Chondrocyte (in vitro differentiated cells): Measurements from ENCODE around the gene KCNF1. TPM values are rescaled to one million over a fixed set of nuclear protein-coding genes. Genes with fewer than 3 reads are reported as not detected.
A peak's percentile ranks its signal among the peaks of the same experiment; 100 is the strongest.

Experiments
- DNase-seq: peaks from one replicate; pipeline ENCODE4 v3.0.0; 2021; ENCODE audit warnings: mixed read lengths, low spot score
- H3K27ac Mint-ChIP-seq: one replicate; pipeline ENCODE4 v1.8.0; 2021; ENCODE audit warnings: mild to moderate bottlenecking, moderate library complexity, mixed read lengths; ENCODE audit not compliant: unreplicated experiment
- H3K27me3 Mint-ChIP-seq: 2 replicates; pipeline ENCODE4 v1.8.0; 2021; ENCODE audit warnings: low read depth, mixed read lengths
- H3K36me3 Mint-ChIP-seq: 2 replicates; pipeline ENCODE4 v1.8.0; 2021; ENCODE audit warnings: low read depth, mixed read lengths
- H3K4me1 Mint-ChIP-seq: 2 replicates; pipeline ENCODE4 v1.8.0; 2021; ENCODE audit warnings: low read depth, mild to moderate bottlenecking, mixed read lengths
- H3K4me3 Mint-ChIP-seq: one replicate; pipeline ENCODE4 v1.8.0; 2021; ENCODE audit warnings: mild to moderate bottlenecking, moderate library complexity, mixed read lengths; ENCODE audit not compliant: unreplicated experiment
- H3K9me3 Mint-ChIP-seq: 2 replicates; pipeline ENCODE4 v1.8.0; 2021; ENCODE audit warnings: low read depth, mixed read lengths
- long read RNA-seq: library from polyadenylated mRNA; stranded (forward); transcript quantifications from one replicate; pipeline ENCODE4 v2.0.0, GENCODE V29; 2021
- total RNA-seq: library from RNA; stranded (reverse); gene quantifications from 3 replicates; pipeline ENCODE4 v1.2.1, GENCODE V29; 2021
- TF ChIP-seq, protein P1 (sequence below): fragments of 200-600 bp; sonication (generic); IDR thresholded peaks from 2 replicates; pipeline ENCODE4 v1.5.0; 2021; ENCODE audit warnings: antibody characterized with exemption, mild to moderate bottlenecking, moderate library complexity

The KCNF1 gene, protein sequence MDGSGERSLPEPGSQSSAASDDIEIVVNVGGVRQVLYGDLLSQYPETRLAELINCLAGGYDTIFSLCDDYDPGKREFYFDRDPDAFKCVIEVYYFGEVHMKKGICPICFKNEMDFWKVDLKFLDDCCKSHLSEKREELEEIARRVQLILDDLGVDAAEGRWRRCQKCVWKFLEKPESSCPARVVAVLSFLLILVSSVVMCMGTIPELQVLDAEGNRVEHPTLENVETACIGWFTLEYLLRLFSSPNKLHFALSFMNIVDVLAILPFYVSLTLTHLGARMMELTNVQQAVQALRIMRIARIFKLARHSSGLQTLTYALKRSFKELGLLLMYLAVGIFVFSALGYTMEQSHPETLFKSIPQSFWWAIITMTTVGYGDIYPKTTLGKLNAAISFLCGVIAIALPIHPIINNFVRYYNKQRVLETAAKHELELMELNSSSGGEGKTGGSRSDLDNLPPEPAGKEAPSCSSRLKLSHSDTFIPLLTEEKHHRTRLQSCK
- total RNA-seq = not detected in 3 replicates
- long read RNA-seq = 0 reads

DNA sequence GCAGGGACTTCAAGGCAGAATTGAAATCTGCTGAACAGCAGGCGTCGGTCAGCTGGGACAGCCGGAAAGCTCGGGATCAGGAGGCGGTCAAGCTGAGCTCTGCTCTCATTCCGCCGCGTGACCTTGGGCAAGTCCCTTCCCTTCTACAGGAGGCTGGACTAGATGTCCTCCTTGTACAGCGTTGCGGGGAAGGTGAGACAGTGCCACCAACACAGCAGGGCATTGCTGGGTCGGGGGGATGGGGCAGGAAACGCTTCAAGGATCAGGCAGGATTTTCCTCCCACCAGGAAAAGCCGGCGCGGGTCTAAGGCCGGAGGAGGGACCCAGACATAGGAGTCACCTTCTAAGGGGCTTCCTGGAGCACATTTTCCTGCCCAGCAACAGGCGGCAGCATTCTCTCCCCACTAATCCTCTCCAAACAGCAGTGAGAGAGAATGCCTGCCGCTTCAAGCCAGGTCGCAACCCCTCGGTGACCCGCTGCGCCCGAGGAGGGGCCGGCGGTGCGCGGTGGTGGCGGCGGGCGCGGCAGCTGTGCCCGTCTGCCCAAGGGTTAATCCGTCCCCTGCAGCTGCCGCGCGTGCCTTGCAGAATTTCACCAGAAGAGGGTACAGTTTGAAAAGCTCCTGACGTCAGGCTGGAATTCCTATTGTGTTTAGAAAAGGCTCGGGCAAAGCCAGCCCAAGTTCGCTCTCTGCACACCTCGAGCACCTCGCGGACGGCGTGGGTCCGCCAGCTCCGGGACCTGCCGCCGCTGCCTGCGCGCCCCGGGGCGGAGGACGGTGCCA, at the start of gene KCNF1:
KCNF1 (plus strand) TSS at position 644 of the 785 bp plus-strand sequence. CDS start 493 bp downstream, outside the sequence.
- TF ChIP-seq, protein P1, sequence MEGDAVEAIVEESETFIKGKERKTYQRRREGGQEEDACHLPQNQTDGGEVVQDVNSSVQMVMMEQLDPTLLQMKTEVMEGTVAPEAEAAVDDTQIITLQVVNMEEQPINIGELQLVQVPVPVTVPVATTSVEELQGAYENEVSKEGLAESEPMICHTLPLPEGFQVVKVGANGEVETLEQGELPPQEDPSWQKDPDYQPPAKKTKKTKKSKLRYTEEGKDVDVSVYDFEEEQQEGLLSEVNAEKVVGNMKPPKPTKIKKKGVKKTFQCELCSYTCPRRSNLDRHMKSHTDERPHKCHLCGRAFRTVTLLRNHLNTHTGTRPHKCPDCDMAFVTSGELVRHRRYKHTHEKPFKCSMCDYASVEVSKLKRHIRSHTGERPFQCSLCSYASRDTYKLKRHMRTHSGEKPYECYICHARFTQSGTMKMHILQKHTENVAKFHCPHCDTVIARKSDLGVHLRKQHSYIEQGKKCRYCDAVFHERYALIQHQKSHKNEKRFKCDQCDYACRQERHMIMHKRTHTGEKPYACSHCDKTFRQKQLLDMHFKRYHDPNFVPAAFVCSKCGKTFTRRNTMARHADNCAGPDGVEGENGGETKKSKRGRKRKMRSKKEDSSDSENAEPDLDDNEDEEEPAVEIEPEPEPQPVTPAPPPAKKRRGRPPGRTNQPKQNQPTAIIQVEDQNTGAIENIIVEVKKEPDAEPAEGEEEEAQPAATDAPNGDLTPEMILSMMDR = peak; percentile 76
- no peak within 1 kb of the TSS for H3K27ac Mint-ChIP-seq
- H3K36me3 Mint-ChIP-seq = no peaks in the 10 kb centered on the region
- H3K4me3 Mint-ChIP-seq = peak within 1 kb of the TSS; percentile 58
- H3K27me3 Mint-ChIP-seq = peaks cover 17% of the 10 kb centered on the region
- peaks cover 6% of the 10 kb centered on the region for H3K4me1 Mint-ChIP-seq
- H3K9me3 Mint-ChIP-seq = no peaks in the 10 kb centered on the region
- no peak for DNase-seq

DNA sequence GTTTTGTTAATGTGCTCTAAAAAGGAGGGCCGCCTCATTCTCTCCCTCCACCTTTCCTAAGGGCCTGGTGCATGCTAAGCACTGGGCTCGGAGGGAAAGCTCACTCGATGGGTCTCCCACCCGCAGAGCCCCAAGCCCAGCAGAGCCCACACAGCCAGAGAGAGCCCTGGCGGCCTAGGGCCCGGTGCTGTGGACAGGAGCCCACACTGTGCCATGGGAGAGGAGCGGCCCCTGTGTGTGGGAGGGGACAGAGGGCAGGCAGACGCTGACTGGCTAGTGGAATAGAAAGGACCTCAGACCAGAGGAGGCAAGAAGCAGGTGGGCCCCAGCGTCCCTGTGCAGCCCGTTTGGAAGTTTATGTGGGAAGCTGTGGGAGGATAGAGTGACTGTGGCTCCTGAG, 49.4 kb upstream of the KCNF1 start:
- no peak for DNase-seq
- no peaks in the 10 kb centered on the region for H3K4me1 Mint-ChIP-seq
- no peaks in the 10 kb centered on the region for H3K9me3 Mint-ChIP-seq
- no peak overlapping the region for H3K27ac Mint-ChIP-seq
- H3K4me3 Mint-ChIP-seq = no peak overlapping the region
- TF ChIP-seq, protein P1 = no peak
- peaks cover 21% of the 10 kb centered on the region for H3K27me3 Mint-ChIP-seq
- H3K36me3 Mint-ChIP-seq = no peaks in the 10 kb centered on the region

DNA sequence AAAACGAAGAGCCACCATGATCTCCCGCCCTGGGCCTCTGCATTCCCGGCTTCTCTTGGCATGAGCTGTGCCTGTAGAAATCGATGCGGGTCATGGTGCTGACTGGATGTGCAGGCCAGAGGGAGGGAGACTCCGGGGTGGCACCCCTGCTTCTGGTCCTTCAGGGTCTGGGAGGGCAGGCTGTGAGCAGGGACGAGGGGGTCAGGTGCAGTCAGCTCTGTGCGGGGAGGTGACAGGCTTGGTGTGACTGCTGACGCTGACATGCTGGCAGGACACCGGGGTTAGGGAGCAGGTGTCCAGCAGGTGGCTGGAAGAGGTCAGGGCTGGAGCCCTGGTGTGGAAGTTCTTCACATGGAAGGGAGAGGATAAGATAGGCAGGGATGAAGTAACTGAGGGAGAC, 48.7 kb upstream of the KCNF1 start:
- peaks cover 21% of the 10 kb centered on the region for H3K27me3 Mint-ChIP-seq
- H3K4me3 Mint-ChIP-seq = no peak overlapping the region
- TF ChIP-seq, protein P1 = no peak
- no peak overlapping the region for H3K27ac Mint-ChIP-seq
- DNase-seq = no peak
- no peaks in the 10 kb centered on the region for H3K36me3 Mint-ChIP-seq
- H3K9me3 Mint-ChIP-seq = no peaks in the 10 kb centered on the region
- H3K4me1 Mint-ChIP-seq = no peaks in the 10 kb centered on the region

DNA sequence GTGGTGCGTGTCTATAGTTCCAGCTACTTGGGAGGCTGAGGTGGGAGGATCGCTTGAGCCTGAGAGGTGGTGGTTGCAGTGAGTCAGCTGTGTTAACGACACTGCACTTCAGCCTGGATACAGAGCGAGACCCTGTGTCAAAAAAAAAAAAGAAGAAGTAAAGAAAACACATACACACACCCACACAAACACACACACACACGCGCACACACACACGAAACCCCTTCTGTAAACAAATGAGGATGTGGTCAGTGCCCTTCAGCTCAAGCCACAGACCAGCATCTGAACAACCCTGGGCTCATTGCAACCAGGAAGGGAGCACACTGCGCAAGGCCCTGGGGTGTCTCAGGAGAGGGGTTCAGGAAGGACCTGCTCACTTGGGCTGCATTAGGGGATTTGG, 47.9 kb upstream of the KCNF1 start:
- Mint-ChIP-seq H3K27ac (no peak overlapping the region), H3K27me3 (peaks cover 20% of the 10 kb centered on the region), H3K4me3 (no peak overlapping the region), H3K9me3 (no peaks in the 10 kb centered on the region), H3K36me3 (no peaks in the 10 kb centered on the region), H3K4me1 (peaks cover 4% of the 10 kb centered on the region)
- DNase-seq = no peak
- TF ChIP-seq, protein P1 = no peak

DNA sequence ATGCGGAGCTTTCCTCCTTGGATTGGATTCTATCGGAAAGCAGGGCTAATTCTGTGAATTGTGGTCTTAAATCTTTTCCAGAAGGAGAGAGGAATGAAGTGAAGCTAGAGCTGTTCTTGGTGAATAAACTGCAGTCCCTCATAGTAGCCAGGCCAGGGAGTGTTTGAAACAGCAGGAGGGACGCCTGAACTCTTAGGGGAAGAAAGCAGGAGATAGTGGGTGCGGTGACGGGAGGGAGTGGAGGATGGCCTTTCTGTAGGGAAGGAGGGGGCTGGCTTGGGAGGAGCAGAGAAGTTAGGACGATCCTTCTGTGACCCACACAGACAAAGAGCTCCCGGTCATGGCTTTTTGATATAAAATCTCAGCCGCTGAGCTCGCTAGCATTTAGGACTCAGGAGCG, 47.5 kb upstream of the KCNF1 start:
- H3K9me3 Mint-ChIP-seq = no peaks in the 10 kb centered on the region
- DNase-seq = no peak
- no peak overlapping the region for H3K27ac Mint-ChIP-seq
- peaks cover 20% of the 10 kb centered on the region for H3K27me3 Mint-ChIP-seq
- H3K36me3 Mint-ChIP-seq = no peaks in the 10 kb centered on the region
- peaks cover 8% of the 10 kb centered on the region for H3K4me1 Mint-ChIP-seq
- no peak overlapping the region for H3K4me3 Mint-ChIP-seq
- TF ChIP-seq, protein P1 = no peak
